T-helper 17 cell (primary cell): ENCODE results near the gene TSHZ1. TPM values are rescaled to one million over a fixed set of nuclear protein-coding genes. Genes with fewer than 3 reads are reported as not detected.

Experiments
- ATAC-seq: fragments of 150-1000 bp; cut with Tn5 transposase; 2 replicates; pipeline ENCODE4 v1.10.0; 2021; ENCODE audit warnings: mild to moderate bottlenecking, moderate library complexity
- DNase-seq, 3 donors: peaks; one replicate each; pipeline versions ENCODE4 v3.0.0 to v3.0.0-alpha.2; 2020 to 2021
- H3K9me3 ChIP-seq: one replicate; pipeline ENCODE4 v1.7.0; 2013; ENCODE audit warnings: low read length, mild to moderate bottlenecking; ENCODE audit not compliant: control insufficient read depth, poor library complexity, severe bottlenecking
- H3K27ac Mint-ChIP-seq: one replicate; pipeline ENCODE4 v1.8.0; 2022; ENCODE audit warnings: mild to moderate bottlenecking, moderate library complexity, mixed read lengths
- H3K27me3 Mint-ChIP-seq: one replicate; pipeline ENCODE4 v1.8.0; 2022; ENCODE audit warnings: mixed read lengths
- H3K36me3 Mint-ChIP-seq: one replicate; pipeline ENCODE4 v1.8.0; 2022; ENCODE audit warnings: low read depth, mixed read lengths
- H3K4me1 Mint-ChIP-seq: one replicate; pipeline ENCODE4 v1.8.0; 2022; ENCODE audit warnings: mild to moderate bottlenecking, mixed read lengths
- H3K4me3 Mint-ChIP-seq: one replicate; pipeline ENCODE4 v1.8.0; 2022; ENCODE audit warnings: mild to moderate bottlenecking, moderate library complexity, mixed read lengths
- total RNA-seq, 4 donors: library from RNA in 2 of 4; stranded (reverse) in 2 of 4; gene quantifications; one replicate each; pipeline ENCODE4 v1.2.3 and lab custom pipeline; 2022 to 2026

Gene TSHZ1
- total RNA-seq, 2 donors from 2014 or later = 17.5 to 17.6 TPM

- H3K9me3 ChIP-seq = no peaks in the 10 kb centered on the region
- Mint-ChIP-seq H3K4me1 (peaks cover 34% of the 10 kb centered on the region), H3K4me3 (peak overlapping the region; percentile 98), H3K27me3 (no peaks in the 10 kb centered on the region), H3K27ac (peak overlapping the region; percentile 91), H3K36me3 (peaks cover 5% of the 10 kb centered on the region)
- ATAC-seq (no peak), DNase-seq (no peak)
Measured at GRCh38 chr18:75206452-75207309, 3.9 kb upstream of the TSHZ1 start.

DNA sequence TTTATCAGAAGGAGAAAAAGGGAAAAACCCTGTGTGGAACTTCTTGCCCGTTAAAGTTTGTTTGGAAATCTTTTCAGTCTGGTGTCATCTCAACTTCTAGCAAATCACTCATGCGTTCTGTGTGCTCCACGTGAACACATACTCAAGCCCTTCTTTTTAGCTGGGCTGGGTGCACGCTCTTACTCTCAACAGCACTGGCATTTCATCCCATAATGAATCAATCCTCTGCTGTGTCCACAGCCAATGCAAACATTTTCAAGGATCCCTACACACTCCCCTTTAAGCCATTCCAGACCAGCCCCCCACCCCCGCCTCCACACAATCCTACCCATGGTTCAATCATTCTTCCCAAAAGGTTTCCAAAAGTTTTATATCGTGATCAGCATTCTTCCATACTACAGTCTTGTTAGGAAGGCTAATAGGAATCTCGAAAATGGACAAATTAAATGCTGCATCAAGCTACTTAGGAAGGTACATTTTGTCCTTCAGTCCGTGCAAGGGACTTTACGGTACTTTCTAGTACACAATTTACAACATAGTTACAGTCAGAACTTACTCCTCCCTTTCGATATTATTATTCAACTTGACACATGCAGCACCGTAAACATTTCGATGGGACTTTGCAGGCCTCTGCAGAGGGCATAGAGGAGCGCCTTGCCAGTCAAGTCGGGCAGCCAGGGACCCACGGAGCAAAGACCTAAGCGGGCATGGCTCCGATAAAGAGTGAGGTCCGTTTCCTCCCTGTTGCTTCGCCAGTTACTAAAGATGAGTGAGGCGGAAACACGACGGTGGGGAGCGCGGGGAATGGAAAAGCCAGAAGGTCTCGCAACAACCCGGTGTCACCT lies 3.1 kb upstream of the TSHZ1 start:
- peaks cover 36% of the 10 kb centered on the region for H3K4me1 Mint-ChIP-seq
- no peaks in the 10 kb centered on the region for H3K9me3 ChIP-seq
- no peaks in the 10 kb centered on the region for H3K27me3 Mint-ChIP-seq
- no peak for DNase-seq
- peaks cover 5% of the 10 kb centered on the region for H3K36me3 Mint-ChIP-seq
- peak overlapping the region; percentile 98 for H3K4me3 Mint-ChIP-seq
- ATAC-seq = no peak
- peak overlapping the region; percentile 91 for H3K27ac Mint-ChIP-seq

- ATAC-seq = peak; percentile 11
- H3K4me1 Mint-ChIP-seq = peaks cover 44% of the 10 kb centered on the region
- peak overlapping the region; percentile 91 for H3K27ac Mint-ChIP-seq
- peak in 2 of 3 donors; percentile 23 to 24 for DNase-seq
- H3K9me3 ChIP-seq = no peaks in the 10 kb centered on the region
- H3K4me3 Mint-ChIP-seq = peak overlapping the region; percentile 98
- H3K27me3 Mint-ChIP-seq = no peaks in the 10 kb centered on the region
- H3K36me3 Mint-ChIP-seq = peaks cover 5% of the 10 kb centered on the region
Measured at GRCh38 chr18:75208155-75208835, 2.3 kb upstream of the TSHZ1 start.

DNA sequence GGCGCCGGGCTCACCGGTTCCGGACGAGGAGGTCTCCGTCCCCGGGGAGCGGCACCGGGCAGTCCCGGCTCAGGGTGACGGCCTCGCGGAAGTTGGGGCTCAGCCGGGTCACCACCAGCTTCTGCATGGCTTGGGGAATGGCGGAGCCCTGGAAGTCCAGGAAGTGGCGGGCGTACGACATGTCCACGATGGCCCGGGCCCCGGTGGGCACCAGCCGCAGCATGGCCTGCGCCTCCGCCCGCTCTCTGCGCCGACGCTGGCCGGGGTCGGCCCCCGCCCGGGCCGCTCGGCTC lies 1.8 kb upstream of the TSHZ1 start:
- DNase-seq = peak in 1 of 3 donors; percentile 19
- Mint-ChIP-seq H3K4me3 (peak overlapping the region; percentile 98), H3K27me3 (no peaks in the 10 kb centered on the region), H3K36me3 (peaks cover 5% of the 10 kb centered on the region), H3K27ac (peak overlapping the region; percentile 99), H3K4me1 (peaks cover 44% of the 10 kb centered on the region)
- H3K9me3 ChIP-seq = no peaks in the 10 kb centered on the region
- ATAC-seq = peak; percentile 6

DNA sequence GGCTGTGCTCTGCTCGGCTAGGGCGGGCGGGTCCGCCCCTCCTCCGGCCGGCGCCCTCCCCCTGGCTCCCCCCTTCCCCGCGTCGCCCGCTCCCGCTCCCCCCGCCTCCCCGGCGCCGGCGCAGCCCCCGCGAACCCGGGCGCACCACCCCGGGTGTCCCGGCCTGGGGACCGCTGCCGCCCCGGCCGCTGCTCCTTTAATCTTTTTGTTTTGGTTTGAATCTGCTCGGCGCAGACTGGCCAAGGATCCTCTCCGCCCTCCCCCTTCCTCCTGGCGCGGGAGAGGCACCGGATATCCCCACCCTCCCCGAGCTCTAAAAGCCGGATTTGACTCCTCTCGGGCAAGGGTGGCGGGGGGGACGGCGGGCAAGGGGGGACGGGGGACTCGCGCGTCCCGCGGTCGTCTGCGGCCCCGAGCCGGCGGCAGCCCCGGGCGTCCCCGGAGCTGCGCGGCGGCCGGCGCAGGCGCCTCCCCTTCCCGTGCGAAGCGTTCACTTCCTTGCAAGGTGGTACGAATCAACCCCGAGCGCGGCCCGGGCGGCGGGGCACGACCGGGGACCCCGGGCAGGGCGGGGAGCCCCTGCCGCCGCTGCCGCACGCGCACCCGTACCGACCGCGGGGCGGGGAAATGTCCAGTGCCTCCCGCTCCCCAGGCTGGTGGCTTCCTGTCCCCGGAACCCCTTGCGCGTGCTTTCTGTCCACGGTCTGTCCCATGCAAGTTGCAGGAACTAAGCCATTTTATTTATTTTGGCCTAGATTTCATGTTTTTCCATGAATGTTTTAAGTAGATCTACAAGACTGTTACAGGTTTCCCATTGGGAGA lies 1.3 kb upstream of the TSHZ1 start, which contains the start of gene PTGR3:
TSS of gene PTGR3 (minus strand) at position 11 of the 822 bp plus-strand sequence. CDS start 81 bp downstream, outside the sequence.
- Mint-ChIP-seq H3K27me3 (no peaks in the 10 kb centered on the region), H3K27ac (peak within 1 kb of the TSS; percentile 99), H3K4me3 (peak within 1 kb of the TSS; percentile 98), H3K4me1 (peaks cover 50% of the 10 kb centered on the region), H3K36me3 (peaks cover 5% of the 10 kb centered on the region)
- DNase-seq = peak; percentile 54 to 69 (median 63)
- ATAC-seq = peak; percentile 68
- no peaks in the 10 kb centered on the region for H3K9me3 ChIP-seq

DNA sequence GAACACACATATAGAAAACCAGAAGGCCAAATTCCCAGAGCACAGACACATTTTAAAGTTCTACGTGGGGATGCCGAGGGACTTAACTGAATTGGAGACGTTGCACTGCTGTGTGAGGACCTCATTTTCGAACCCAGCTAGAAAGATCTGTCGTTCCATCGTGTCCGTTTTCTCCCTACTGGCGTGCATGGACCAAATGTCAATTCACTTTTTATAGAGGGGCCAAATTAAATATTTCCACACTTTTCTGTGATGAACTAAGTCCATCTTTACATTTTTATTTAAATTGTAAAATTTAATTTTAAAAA lies 692 bp upstream of the TSHZ1 start:
- peaks cover 53% of the 10 kb centered on the region for H3K4me1 Mint-ChIP-seq

GRCh38 chr18:75211002-75211621 lies 515 bp downstream of the TSHZ1 start:
- ATAC-seq = peak; percentile 6

More for the DNA sequence above, 692 bp upstream of the TSHZ1 start:
- no peak for ATAC-seq
- Mint-ChIP-seq H3K27ac (peak overlapping the region; percentile 99), H3K36me3 (peaks cover 5% of the 10 kb centered on the region), H3K4me3 (peak overlapping the region; percentile 98), H3K27me3 (no peaks in the 10 kb centered on the region)
- no peak for DNase-seq
- H3K9me3 ChIP-seq = no peaks in the 10 kb centered on the region

GRCh38 chr18:75211626-75211952 lies 992 bp downstream of the TSHZ1 start:
- peak overlapping the region; percentile 99 for H3K27ac Mint-ChIP-seq
- no peaks in the 10 kb centered on the region for H3K27me3 Mint-ChIP-seq
- no peak for DNase-seq
- H3K36me3 Mint-ChIP-seq = peaks cover 5% of the 10 kb centered on the region
- no peak for ATAC-seq
- peaks cover 53% of the 10 kb centered on the region for H3K4me1 Mint-ChIP-seq
- no peaks in the 10 kb centered on the region for H3K9me3 ChIP-seq
- H3K4me3 Mint-ChIP-seq = no peak overlapping the region

More at GRCh38 chr18:75211002-75211621, 515 bp downstream of the TSHZ1 start:
- DNase-seq = no peak
- no peaks in the 10 kb centered on the region for H3K27me3 Mint-ChIP-seq
- H3K4me3 Mint-ChIP-seq = peak overlapping the region; percentile 98
- peak overlapping the region; percentile 99 for H3K27ac Mint-ChIP-seq
- peaks cover 5% of the 10 kb centered on the region for H3K36me3 Mint-ChIP-seq
- H3K4me1 Mint-ChIP-seq = peaks cover 50% of the 10 kb centered on the region
- no peaks in the 10 kb centered on the region for H3K9me3 ChIP-seq

DNA sequence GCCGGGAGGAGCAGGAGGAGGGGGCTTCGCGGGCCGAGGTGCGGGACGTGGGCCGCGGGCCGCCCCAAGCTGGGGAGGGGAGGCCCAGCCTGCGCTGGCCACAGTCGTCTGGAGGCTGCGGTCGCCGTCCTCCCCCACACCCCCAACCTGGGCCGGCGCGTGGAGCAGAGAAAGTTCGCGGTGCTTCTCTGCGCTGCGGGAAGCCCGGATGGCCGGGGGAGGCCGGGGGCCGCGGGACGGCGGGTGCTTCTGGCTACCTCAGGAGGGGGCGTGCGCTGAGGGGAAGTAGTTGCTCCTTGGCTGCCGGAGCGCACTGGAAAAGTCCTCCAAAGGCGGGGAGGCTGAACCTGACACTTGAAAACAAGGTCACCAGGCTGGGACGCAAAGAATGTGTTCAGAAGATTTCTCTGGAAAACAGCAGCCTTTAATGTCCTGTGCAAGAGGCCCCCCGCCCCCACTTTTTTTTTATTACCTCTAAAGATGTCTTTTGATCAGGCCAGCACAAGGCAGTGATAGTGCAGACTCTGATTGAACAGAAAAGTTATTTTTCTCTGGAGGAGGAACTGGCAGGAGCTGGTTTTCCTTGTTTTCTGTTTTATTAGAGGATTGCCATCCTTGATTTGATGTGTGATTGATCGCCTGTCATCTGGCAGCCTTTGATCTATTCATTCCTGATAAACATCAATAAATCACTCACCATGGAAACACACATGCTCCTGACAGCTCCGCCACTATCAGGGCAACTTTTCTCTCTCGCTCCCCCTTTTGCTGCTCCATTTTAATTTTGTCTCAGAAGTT lies 1.6 kb downstream of the TSHZ1 start:
- peaks cover 55% of the 10 kb centered on the region for H3K4me1 Mint-ChIP-seq
- no peaks in the 10 kb centered on the region for H3K9me3 ChIP-seq
- no peak for ATAC-seq
- H3K4me3 Mint-ChIP-seq = peak overlapping the region; percentile 90
- no peaks in the 10 kb centered on the region for H3K27me3 Mint-ChIP-seq
- H3K36me3 Mint-ChIP-seq = peaks cover 5% of the 10 kb centered on the region
- no peak for DNase-seq
- H3K27ac Mint-ChIP-seq = peak overlapping the region; percentile 87

GRCh38 chr18:75212751-75213090 lies 2.1 kb downstream of the TSHZ1 start:
- Mint-ChIP-seq H3K27ac (peak overlapping the region; percentile 87), H3K27me3 (no peaks in the 10 kb centered on the region), H3K4me1 (peaks cover 54% of the 10 kb centered on the region), H3K4me3 (peak overlapping the region; percentile 90), H3K36me3 (peaks cover 5% of the 10 kb centered on the region)
- DNase-seq = no peak
- H3K9me3 ChIP-seq = no peaks in the 10 kb centered on the region
- ATAC-seq = no peak

GRCh38 chr18:75213611-75214331 lies 3.2 kb downstream of the TSHZ1 start:
- peaks cover 3% of the 10 kb centered on the region for H3K36me3 Mint-ChIP-seq
- H3K9me3 ChIP-seq = no peaks in the 10 kb centered on the region
- peak overlapping the region; percentile 61 for H3K27ac Mint-ChIP-seq
- peaks cover 52% of the 10 kb centered on the region for H3K4me1 Mint-ChIP-seq
- DNase-seq = no peak
- no peaks in the 10 kb centered on the region for H3K27me3 Mint-ChIP-seq
- no peak for ATAC-seq
- no peak overlapping the region for H3K4me3 Mint-ChIP-seq
